Esophagus squamous epithelium (tissue), 4 donors: Measurements from ENCODE around the gene BIN1.

Experiments used
- CTCF ChIP-seq, 6 experiments: fragments of 450-650 bp in 4 of 6; fragments of 200-600 bp in 2 of 6; sonication (generic) in 2 of 6; IDR thresholded peaks; one replicate each; pipeline ENCODE4 v1.5.1; 2016 to 2019; ENCODE audit warnings: antibody characterized with exemption in 6 of 6, mild to moderate bottlenecking in 4 of 6, moderate library complexity in 4 of 6
- POLR2A ChIP-seq, 4 donors: fragments of 450-650 bp; IDR thresholded peaks; one replicate each; pipeline ENCODE4 v1.6.1; 2017; ENCODE audit warnings: antibody characterized with exemption in 4 of 4, mild to moderate bottlenecking in 4 of 4, moderate library complexity in 3 of 4

GRCh38 chr2:127137741-127138140 is 30.8 kb upstream of the BIN1 start:
- TF ChIP-seq POLR2A (IDR thresholded peaks at IDR 0.05) (no peak), CTCF (IDR thresholded peaks at IDR 0.05) (no peak)
